PC-9 (cell line): Measurements from ENCODE around the gene C1orf159. TPM values are rescaled to one million over a fixed set of nuclear protein-coding genes. Genes with fewer than 3 reads are reported as not detected.

Experiments used
- BruUV-seq: library from RNA; stranded (reverse); fragments of 400-500 nt; replicated peaks from 2 replicates; lab custom pipeline; 2021; lab: Mats Ljungman, UMichigan
- CTCF ChIA-PET: fragments of 300-600 bp; sonication (Branson Sonifier 250); formaldehyde crosslinking; loops from one replicate; lab custom pipeline; 2022; ENCODE audit warnings: antibody characterized with exemption; lab: Charles Lee
- POLR2A ChIA-PET: fragments of 300-600 bp; sonication (Branson Sonifier 250); formaldehyde crosslinking; loops from one replicate; lab custom pipeline; 2022; ENCODE audit warnings: antibody characterized with exemption; ENCODE audit not compliant: unreplicated experiment; lab: Charles Lee
- DNase-seq, 2 experiments: peaks; one replicate each; pipeline versions ENCODE4 v3.0.0 to v3.0.0-alpha.2; 2015 to 2022; ENCODE audit warnings: mixed read lengths in 1 of 2
- H2AFZ ChIP-seq: fragments of 200-600 bp; sonication (generic); 2 replicates; pipeline ENCODE4 v1.8.1; 2017; ENCODE audit warnings: antibody characterized with exemption
- H3F3A ChIP-seq: fragments of 200-600 bp; sonication (generic); 2 replicates; pipeline ENCODE4 v1.8.1; 2017; ENCODE audit warnings: antibody characterized with exemption, mild to moderate bottlenecking, low read depth; ENCODE audit not compliant: insufficient read depth
- H3K27ac ChIP-seq: fragments of 200-600 bp; sonication (generic); 2 replicates; pipeline ENCODE4 v1.6.1; 2016; ENCODE audit warnings: mixed run types
- H3K27me3 ChIP-seq: fragments of 200-600 bp; sonication (generic); 2 replicates; pipeline ENCODE4 v1.6.1; 2016; ENCODE audit warnings: low read depth, mixed run types; ENCODE audit not compliant: insufficient read depth
- H3K36me3 ChIP-seq: fragments of 200-600 bp; sonication (generic); 2 replicates; pipeline ENCODE4 v1.6.1; 2016; ENCODE audit warnings: low read depth, mixed run types
- H3K4me1 ChIP-seq: fragments of 200-600 bp; sonication (generic); replicated peaks from 2 replicates; pipeline ENCODE4 v1.6.1; 2016; ENCODE audit warnings: mixed run types; ENCODE audit not compliant: insufficient read depth
- H3K4me2 ChIP-seq: fragments of 200-600 bp; sonication (generic); 2 replicates; pipeline ENCODE4 v1.6.1; 2017; ENCODE audit warnings: mixed run types
- H3K4me3 ChIP-seq: fragments of 200-600 bp; sonication (generic); 2 replicates; pipeline ENCODE4 v1.6.1; 2016; ENCODE audit warnings: mixed run types
- H3K79me2 ChIP-seq: fragments of 200-600 bp; sonication (generic); 2 replicates; pipeline ENCODE4 v1.6.1; 2017; ENCODE audit warnings: low read depth, mixed run types
- H3K9me2 ChIP-seq: fragments of 200-600 bp; sonication (generic); 2 replicates; pipeline ENCODE4 v1.8.1; 2017; ENCODE audit warnings: mild to moderate bottlenecking; ENCODE audit not compliant: insufficient read depth
- H3K9me3 ChIP-seq: fragments of 200-600 bp; sonication (generic); 2 replicates; pipeline ENCODE4 v1.8.1; 2016; ENCODE audit warnings: low read depth; ENCODE audit not compliant: insufficient read depth
- H4K20me1 ChIP-seq: fragments of 200-600 bp; sonication (generic); 2 replicates; pipeline ENCODE4 v1.8.1; 2017; ENCODE audit not compliant: insufficient read depth
- EZH2 ChIP-seq: fragments of 200-600 bp; sonication (generic); IDR thresholded peaks from 2 replicates; pipeline ENCODE4 v1.8.0; 2017; ENCODE audit warnings: antibody characterized with exemption, low read depth
- intact Hi-C: fragments of 100-400 bp; cut with micrococcal nuclease; formaldehyde crosslinking; loops from one replicate; pipeline ENCODE4 v1.10.0; 2022; ENCODE audit not compliant: unreplicated experiment
- total RNA-seq: library from RNA; stranded (reverse); gene quantifications from 2 replicates; pipeline ENCODE4 v1.2.3, GENCODE V29; 2021
- TF ChIP-seq, protein P1 (sequence below): fragments of 200-600 bp; sonication (generic); conservative IDR thresholded peaks from 2 replicates; pipeline ENCODE4 v1.6.1; 2017; ENCODE audit warnings: mixed run types, antibody characterized with exemption, mild to moderate bottlenecking, moderate library complexity

The C1orf159 gene
- total RNA-seq, 1 experiment from 2014 or later = 31.1 TPM

DNA sequence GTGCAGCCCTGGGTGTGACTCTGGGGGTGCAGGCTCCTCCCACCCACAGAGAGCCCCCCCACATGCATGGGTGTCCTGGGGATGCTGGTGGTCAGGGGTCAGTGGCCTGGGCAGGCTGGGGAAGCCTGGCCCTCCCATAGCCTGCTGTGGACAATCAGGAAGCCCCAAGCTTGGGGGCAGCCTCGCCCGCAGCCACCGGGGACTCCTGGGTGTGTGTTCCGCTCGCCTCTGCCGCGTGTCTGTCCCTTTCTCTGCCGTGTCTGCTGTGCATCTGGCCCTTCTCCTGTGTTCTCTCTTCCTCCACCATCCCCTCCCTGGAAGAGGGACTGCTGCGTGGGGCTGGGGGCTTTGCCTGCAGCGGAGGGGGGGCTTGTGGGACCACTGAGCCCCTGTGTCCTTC is 73.1 kb downstream of the C1orf159 start:
- POLR2A ChIA-PET = no interaction called here
- H3K27ac ChIP-seq = no peak overlapping the region
- no peaks in the 10 kb centered on the region for H3K4me1 ChIP-seq
- no peaks in the 10 kb centered on the region for H3K79me2 ChIP-seq
- H3K27me3 ChIP-seq = no peaks in the 10 kb centered on the region
- BruUV-seq = no TSS peak
- no peak for DNase-seq
- no peak overlapping the region for H3K4me3 ChIP-seq
- intact Hi-C loops = no loop called here
- H2AFZ ChIP-seq = no peak overlapping the region
- H3K36me3 ChIP-seq = no peaks in the 10 kb centered on the region
- H3K9me2 ChIP-seq = no peaks in the 10 kb centered on the region
- H4K20me1 ChIP-seq = peaks cover 44% of the 10 kb centered on the region
- no peak for TF ChIP-seq EZH2
- TF ChIP-seq, protein P1, sequence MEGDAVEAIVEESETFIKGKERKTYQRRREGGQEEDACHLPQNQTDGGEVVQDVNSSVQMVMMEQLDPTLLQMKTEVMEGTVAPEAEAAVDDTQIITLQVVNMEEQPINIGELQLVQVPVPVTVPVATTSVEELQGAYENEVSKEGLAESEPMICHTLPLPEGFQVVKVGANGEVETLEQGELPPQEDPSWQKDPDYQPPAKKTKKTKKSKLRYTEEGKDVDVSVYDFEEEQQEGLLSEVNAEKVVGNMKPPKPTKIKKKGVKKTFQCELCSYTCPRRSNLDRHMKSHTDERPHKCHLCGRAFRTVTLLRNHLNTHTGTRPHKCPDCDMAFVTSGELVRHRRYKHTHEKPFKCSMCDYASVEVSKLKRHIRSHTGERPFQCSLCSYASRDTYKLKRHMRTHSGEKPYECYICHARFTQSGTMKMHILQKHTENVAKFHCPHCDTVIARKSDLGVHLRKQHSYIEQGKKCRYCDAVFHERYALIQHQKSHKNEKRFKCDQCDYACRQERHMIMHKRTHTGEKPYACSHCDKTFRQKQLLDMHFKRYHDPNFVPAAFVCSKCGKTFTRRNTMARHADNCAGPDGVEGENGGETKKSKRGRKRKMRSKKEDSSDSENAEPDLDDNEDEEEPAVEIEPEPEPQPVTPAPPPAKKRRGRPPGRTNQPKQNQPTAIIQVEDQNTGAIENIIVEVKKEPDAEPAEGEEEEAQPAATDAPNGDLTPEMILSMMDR = no peak
- CTCF ChIA-PET = no interaction called here
- peaks cover 6% of the 10 kb centered on the region; the same call in 1 of the 2 replicates for H3F3A ChIP-seq
- H3K9me3 ChIP-seq = no peaks in the 10 kb centered on the region
- H3K4me2 ChIP-seq = no peak overlapping the region

DNA sequence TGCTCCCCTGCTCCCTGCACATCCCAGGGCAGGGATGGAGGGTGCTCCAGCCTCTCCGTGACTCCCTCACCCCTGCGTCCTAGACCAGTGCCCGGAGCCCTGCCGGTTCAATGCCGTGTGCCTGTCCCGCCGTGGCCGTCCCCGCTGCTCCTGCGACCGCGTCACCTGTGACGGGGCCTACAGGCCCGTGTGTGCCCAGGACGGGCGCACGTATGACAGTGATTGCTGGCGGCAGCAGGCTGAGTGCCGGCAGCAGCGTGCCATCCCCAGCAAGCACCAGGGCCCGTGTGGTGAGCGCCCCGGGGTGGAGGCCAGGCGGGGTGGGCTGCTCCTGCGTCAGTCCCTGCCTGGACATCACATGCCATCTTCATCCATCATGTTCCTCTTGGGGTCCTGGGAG is 74.0 kb downstream of the C1orf159 start:
- H3K9me2 ChIP-seq = no peaks in the 10 kb centered on the region
- no peak for DNase-seq
- TF ChIP-seq, protein P1 = no peak
- TF ChIP-seq EZH2 = no peak
- intact Hi-C loops = no loop called here
- H2AFZ ChIP-seq = no peak overlapping the region
- H3K9me3 ChIP-seq = no peaks in the 10 kb centered on the region
- ChIA-PET CTCF (no interaction called here), POLR2A (no interaction called here)
- H3K4me1 ChIP-seq = no peaks in the 10 kb centered on the region
- H3F3A ChIP-seq = peaks cover 9% of the 10 kb centered on the region; the same call in 1 of the 2 replicates
- no peak overlapping the region for H3K4me2 ChIP-seq
- no TSS peak for BruUV-seq
- no peaks in the 10 kb centered on the region for H3K79me2 ChIP-seq
- no peak overlapping the region for H3K4me3 ChIP-seq
- no peak overlapping the region for H3K27ac ChIP-seq
- peaks cover 51% of the 10 kb centered on the region for H4K20me1 ChIP-seq
- no peaks in the 10 kb centered on the region for H3K27me3 ChIP-seq
- H3K36me3 ChIP-seq = no peaks in the 10 kb centered on the region

DNA sequence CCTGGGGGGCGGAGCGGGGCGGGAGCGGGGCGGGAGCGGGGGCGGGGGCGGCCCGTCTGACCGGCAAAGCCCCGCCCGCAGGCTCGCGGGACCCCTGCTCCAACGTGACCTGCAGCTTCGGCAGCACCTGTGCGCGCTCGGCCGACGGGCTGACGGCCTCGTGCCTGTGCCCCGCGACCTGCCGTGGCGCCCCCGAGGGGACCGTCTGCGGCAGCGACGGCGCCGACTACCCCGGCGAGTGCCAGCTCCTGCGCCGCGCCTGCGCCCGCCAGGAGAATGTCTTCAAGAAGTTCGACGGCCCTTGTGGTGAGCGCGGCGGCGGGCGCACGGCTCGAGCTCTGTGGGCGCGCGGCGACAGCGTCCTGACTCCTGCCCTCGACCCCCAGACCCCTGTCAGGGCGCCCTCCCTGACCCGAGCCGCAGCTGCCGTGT is 74.8 kb downstream of the C1orf159 start:
- peaks cover 58% of the 10 kb centered on the region for H4K20me1 ChIP-seq

More for the DNA sequence above, 74.8 kb downstream of the C1orf159 start:
- no peaks in the 10 kb centered on the region for H3K36me3 ChIP-seq
- DNase-seq = no peak
- ChIA-PET CTCF (no interaction called here), POLR2A (no interaction called here)
- no TSS peak for BruUV-seq
- H2AFZ ChIP-seq = no peak overlapping the region
- H3K9me3 ChIP-seq = no peaks in the 10 kb centered on the region
- no peak overlapping the region for H3K4me2 ChIP-seq
- H3K79me2 ChIP-seq = no peaks in the 10 kb centered on the region
- H3K27me3 ChIP-seq = no peaks in the 10 kb centered on the region
- no peak overlapping the region for H3K4me3 ChIP-seq
- intact Hi-C loops = no loop called here
- peaks cover 9% of the 10 kb centered on the region; the same call in 1 of the 2 replicates for H3F3A ChIP-seq
- TF ChIP-seq, protein P1 = no peak
- TF ChIP-seq EZH2 = no peak
- H3K27ac ChIP-seq = no peak overlapping the region
- H3K9me2 ChIP-seq = no peaks in the 10 kb centered on the region
- H3K4me1 ChIP-seq = no peaks in the 10 kb centered on the region
